ENCODE data around the gene KIF26A.

- no peak for TF ChIP-seq CTCF (IDR thresholded peaks at IDR 0.05)
- TF ChIP-seq POLR2A (IDR thresholded peaks at IDR 0.05), result no peak
These were observed 45.4 kb downstream of the KIF26A start for GRCh38 chr14:104183796-104184195.
